Testis (tissue), 3 donors: ENCODE data around the gene TNFRSF21. TPM values are rescaled to one million over a fixed set of nuclear protein-coding genes. Genes with fewer than 3 reads are reported as not detected.

Experiments used
- DNase-seq: peaks from one replicate; pipeline ENCODE4 v3.0.0-alpha.2; 2019
- H3K27ac ChIP-seq, 2 donors: fragments of 200-600 bp; sonication (generic); one replicate each; pipeline ENCODE4 v1.5.1; 2019
- H3K27me3 ChIP-seq: fragments of 200-600 bp; sonication (generic); one replicate; pipeline ENCODE4 v1.5.1; 2019
- H3K36me3 ChIP-seq: fragments of 200-600 bp; sonication (generic); one replicate; pipeline ENCODE4 v1.5.1; 2017; ENCODE audit warnings: low read depth; ENCODE audit errors: missing control alignments
- H3K4me1 ChIP-seq: fragments of 200-600 bp; sonication (generic); one replicate; pipeline ENCODE4 v1.5.1; 2019
- H3K4me3 ChIP-seq, 2 donors: fragments of 200-600 bp; sonication (generic); one replicate each; pipeline ENCODE4 v1.5.1; 2017 to 2019
- H3K9me3 ChIP-seq: fragments of 200-600 bp; sonication (generic); one replicate; pipeline ENCODE4 v1.5.1; 2017
- POLR2A ChIP-seq: fragments of 450-650 bp; IDR thresholded peaks from one replicate; pipeline ENCODE4 v1.6.1; 2017; ENCODE audit warnings: antibody characterized with exemption, mild to moderate bottlenecking, moderate library complexity
- WGBS, 2 donors: methylation state at CpG; one replicate each; pipeline ENCODE4 v1.1.5; 2018; 5-methylcytosine and 5-hydroxymethylcytosine counted together
- intact Hi-C: fragments of 100-400 bp; cut with DNase I; formaldehyde crosslinking; loops from one replicate; pipeline ENCODE4 v1.15.1; 2023; ENCODE audit warnings: low total_unique reads
- polyA plus RNA-seq: library from polyadenylated mRNA; stranded (reverse); fragments of 350-450 nt; fragmentation: Illumina TruSeq; extraction: RNeasy Lipid Tissue Mini Kit (QIAGEN cat#74804); gene quantifications from one replicate; pipeline ENCODE4 v1.2.3, GENCODE V29; 2014; ENCODE audit warnings: low read depth, low replicate concordance; ENCODE audit not compliant: insufficient read depth
- total RNA-seq, 2 donors: library from RNA; depleted of rRNA; stranded (reverse); fragments of >200 nt; gene quantifications; one replicate each; pipeline ENCODE4 v1.2.3, GENCODE V29; 2016
- TF ChIP-seq, protein P1 (sequence below), 3 experiments: fragments of 450-650 bp in 2 of 3; fragments of 200-600 bp in 1 of 3; sonication (generic) in 1 of 3; IDR thresholded peaks; one replicate each; pipeline ENCODE4 v1.5.1; 2016 to 2019; ENCODE audit warnings: antibody characterized with exemption in 3 of 3, mild to moderate bottlenecking in 2 of 3, moderate library complexity in 1 of 3

TNFRSF21 gene
- total and polyA plus RNA-seq, 3 donors from 2014 or later = 11.0 to 19.3 (median 17.1) TPM

DNA sequence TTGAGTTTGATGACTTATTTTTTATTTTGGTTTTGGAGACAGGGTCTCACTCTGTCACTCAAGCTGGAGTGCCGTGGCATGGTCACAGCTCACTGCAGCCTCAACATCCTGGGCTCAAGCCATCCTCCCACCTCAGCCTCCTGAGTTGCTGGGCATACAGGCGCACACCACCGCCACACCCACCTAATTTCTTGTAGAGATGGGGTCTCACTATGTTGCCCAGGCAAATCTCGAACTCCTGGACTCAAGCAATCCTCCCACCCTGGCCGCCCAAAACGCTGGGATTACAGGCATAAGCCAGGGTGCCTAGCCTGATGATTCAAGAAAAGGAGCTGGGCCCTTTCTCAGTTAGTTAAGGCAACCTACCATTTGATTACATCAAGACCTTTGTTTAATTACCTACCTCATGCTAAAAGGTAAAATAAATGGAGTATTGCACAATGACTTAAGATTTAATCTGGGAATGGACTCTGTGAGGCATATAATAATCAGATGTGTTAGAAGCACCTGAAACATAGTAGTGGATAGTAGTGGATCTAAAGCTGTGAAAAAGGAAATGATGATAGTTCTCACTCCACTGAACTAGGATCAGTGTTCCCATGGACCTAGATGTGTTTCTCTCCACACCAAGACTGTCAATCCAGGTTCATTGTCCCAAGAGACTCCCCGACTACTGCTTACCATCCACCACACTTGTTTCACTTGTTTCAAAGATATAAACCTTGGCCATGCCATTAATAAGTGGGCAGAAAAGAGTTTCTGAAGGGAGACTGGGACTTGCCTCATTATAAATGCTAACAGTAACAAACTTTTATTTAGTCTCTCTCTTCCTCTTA, 2.1 kb downstream of the TNFRSF21 start:
- Histone ChIP-seq H3K36me3 (no peaks in the 10 kb centered on the region), H3K4me3 (peak overlapping the region in 1 of 2 donors; percentile 72), H3K27ac (no peak overlapping the region), H3K4me1 (no peaks in the 10 kb centered on the region), H3K27me3 (no peaks in the 10 kb centered on the region), H3K9me3 (no peaks in the 10 kb centered on the region)
- intact Hi-C loops = no loop called here
- no peak for DNase-seq
- TF ChIP-seq POLR2A = no peak
- TF ChIP-seq, protein P1, sequence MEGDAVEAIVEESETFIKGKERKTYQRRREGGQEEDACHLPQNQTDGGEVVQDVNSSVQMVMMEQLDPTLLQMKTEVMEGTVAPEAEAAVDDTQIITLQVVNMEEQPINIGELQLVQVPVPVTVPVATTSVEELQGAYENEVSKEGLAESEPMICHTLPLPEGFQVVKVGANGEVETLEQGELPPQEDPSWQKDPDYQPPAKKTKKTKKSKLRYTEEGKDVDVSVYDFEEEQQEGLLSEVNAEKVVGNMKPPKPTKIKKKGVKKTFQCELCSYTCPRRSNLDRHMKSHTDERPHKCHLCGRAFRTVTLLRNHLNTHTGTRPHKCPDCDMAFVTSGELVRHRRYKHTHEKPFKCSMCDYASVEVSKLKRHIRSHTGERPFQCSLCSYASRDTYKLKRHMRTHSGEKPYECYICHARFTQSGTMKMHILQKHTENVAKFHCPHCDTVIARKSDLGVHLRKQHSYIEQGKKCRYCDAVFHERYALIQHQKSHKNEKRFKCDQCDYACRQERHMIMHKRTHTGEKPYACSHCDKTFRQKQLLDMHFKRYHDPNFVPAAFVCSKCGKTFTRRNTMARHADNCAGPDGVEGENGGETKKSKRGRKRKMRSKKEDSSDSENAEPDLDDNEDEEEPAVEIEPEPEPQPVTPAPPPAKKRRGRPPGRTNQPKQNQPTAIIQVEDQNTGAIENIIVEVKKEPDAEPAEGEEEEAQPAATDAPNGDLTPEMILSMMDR (IDR thresholded peaks at IDR 0.05) = no peak
- 74 to 91% methylated on average over 5 to 7 of the region's 7 CpGs for WGBS, 2 donors

DNA sequence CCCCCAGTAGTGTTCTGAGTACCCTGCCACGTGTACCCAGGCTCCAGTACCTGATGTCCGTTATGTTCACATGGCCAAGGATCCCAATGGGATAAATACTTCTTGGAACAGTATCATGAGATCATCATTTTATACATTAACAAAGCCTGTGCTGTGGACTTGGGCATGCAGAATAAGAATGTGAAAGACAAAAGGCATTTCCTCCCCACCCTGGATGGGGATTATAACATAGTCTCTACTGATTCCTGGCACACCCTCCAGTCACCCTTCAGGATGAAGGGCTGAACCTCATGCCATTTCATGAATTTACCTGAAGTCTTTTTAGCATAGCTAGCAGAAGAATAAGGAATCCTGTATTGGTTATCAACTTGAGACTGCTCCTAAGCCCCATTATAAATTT, 2.8 kb downstream of the TNFRSF21 start:
- intact Hi-C loops = no loop called here
- Histone ChIP-seq H3K36me3 (no peaks in the 10 kb centered on the region), H3K4me3 (no peak overlapping the region), H3K27ac (no peak overlapping the region), H3K27me3 (no peaks in the 10 kb centered on the region), H3K4me1 (no peaks in the 10 kb centered on the region), H3K9me3 (no peaks in the 10 kb centered on the region)
- 71 to 78% methylated on average over 2 of the region's 2 CpGs for WGBS, 2 donors
- no peak for DNase-seq
- TF ChIP-seq POLR2A = no peak
- TF ChIP-seq, protein P1 (IDR thresholded peaks at IDR 0.05) = no peak

GRCh38 chr6:47303861-47304260, 5.8 kb downstream of the TNFRSF21 start:
- intact Hi-C loops = no loop called here
- Histone ChIP-seq H3K36me3 (no peaks in the 10 kb centered on the region), H3K27ac (no peak overlapping the region), H3K4me3 (no peak overlapping the region), H3K27me3 (no peaks in the 10 kb centered on the region), H3K9me3 (no peaks in the 10 kb centered on the region), H3K4me1 (no peaks in the 10 kb centered on the region)
- 90 to 92% methylated on average over 1 of the region's 1 CpG for WGBS, 2 donors
- DNase-seq = no peak
- TF ChIP-seq, protein P1 (IDR thresholded peaks at IDR 0.05) = no peak

DNA sequence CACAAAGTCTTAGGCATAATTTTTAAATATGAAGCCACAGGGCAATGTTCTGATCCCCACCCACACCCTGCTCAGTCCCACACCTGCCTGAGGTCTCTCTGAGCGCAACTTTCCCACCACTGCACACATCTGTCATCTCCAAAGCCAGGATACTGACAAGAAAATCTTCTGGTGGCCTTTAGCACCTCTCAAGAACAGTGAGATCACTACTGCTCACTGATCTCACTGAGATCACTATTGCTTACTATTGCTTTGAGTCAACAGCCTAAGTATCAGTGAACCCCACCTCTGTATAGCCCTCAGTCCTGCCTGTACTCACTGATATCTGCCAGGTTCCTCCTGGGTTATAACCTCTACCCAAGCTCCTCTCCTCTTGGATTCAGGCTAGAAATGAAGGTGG, 6.4 kb downstream of the TNFRSF21 start:
- Histone ChIP-seq H3K4me1 (no peaks in the 10 kb centered on the region), H3K4me3 (no peak overlapping the region), H3K36me3 (no peaks in the 10 kb centered on the region), H3K27ac (no peak overlapping the region), H3K9me3 (no peaks in the 10 kb centered on the region), H3K27me3 (no peaks in the 10 kb centered on the region)
- TF ChIP-seq POLR2A = no peak
- TF ChIP-seq, protein P1 (IDR thresholded peaks at IDR 0.05) = no peak
- DNase-seq = no peak
- 100% methylated on average over 1 of the region's 1 CpG for WGBS, 2 donors
- intact Hi-C loops = no loop called here

- WGBS, 2 donors = 84 to 92% methylated on average over 6 of the region's 6 CpGs
- Histone ChIP-seq H3K4me3 (no peak overlapping the region), H3K9me3 (no peaks in the 10 kb centered on the region), H3K4me1 (no peaks in the 10 kb centered on the region), H3K36me3 (no peaks in the 10 kb centered on the region), H3K27me3 (no peaks in the 10 kb centered on the region), H3K27ac (no peak overlapping the region)
- intact Hi-C loops = no loop called here
- DNase-seq = no peak
- TF ChIP-seq, protein P1 (IDR thresholded peaks at IDR 0.05) = no peak
- TF ChIP-seq POLR2A = no peak
Measured at GRCh38 chr6:47302043-47302442, 7.7 kb downstream of the TNFRSF21 start.
